ENCODE data around the gene SOX10.
A peak's percentile ranks its signal among the peaks of the same experiment; 100 is the strongest.

GRCh38 chr22:38032681-38033521, 48.5 kb upstream of the SOX10 start:
- TF ChIP-seq CTCF (IDR thresholded peaks at IDR 0.05) (no peak), ZNF263 (CRISPR knock-in tag; IDR thresholded peaks at IDR 0.05; ENCODE audit: low read depth) (no peak), CREB1 (CRISPR knock-in tag; IDR thresholded peaks at IDR 0.05) (no peak), NFE2L1 (CRISPR knock-in tag; IDR thresholded peaks at IDR 0.05) (no peak)
- TF ChIP-seq, protein P1, sequence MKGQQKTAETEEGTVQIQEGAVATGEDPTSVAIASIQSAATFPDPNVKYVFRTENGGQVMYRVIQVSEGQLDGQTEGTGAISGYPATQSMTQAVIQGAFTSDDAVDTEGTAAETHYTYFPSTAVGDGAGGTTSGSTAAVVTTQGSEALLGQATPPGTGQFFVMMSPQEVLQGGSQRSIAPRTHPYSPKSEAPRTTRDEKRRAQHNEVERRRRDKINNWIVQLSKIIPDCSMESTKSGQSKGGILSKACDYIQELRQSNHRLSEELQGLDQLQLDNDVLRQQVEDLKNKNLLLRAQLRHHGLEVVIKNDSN (CRISPR knock-in tag; IDR thresholded peaks at IDR 0.05) = no peak
- TF ChIP-seq, protein P2, sequence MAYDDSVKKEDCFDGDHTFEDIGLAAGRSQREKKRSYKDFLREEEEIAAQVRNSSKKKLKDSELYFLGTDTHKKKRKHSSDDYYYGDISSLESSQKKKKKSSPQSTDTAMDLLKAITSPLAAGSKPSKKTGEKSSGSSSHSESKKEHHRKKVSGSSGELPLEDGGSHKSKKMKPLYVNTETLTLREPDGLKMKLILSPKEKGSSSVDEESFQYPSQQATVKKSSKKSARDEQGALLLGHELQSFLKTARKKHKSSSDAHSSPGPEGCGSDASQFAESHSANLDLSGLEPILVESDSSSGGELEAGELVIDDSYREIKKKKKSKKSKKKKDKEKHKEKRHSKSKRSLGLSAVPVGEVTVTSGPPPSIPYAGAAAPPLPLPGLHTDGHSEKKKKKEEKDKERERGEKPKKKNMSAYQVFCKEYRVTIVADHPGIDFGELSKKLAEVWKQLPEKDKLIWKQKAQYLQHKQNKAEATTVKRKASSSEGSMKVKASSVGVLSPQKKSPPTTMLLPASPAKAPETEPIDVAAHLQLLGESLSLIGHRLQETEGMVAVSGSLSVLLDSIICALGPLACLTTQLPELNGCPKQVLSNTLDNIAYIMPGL (CRISPR knock-in tag; IDR thresholded peaks at IDR 0.05) = 0 out of 2 replicates have a peak, but pooled peaks have one; percentile 5
- TF ChIP-seq, protein P3, sequence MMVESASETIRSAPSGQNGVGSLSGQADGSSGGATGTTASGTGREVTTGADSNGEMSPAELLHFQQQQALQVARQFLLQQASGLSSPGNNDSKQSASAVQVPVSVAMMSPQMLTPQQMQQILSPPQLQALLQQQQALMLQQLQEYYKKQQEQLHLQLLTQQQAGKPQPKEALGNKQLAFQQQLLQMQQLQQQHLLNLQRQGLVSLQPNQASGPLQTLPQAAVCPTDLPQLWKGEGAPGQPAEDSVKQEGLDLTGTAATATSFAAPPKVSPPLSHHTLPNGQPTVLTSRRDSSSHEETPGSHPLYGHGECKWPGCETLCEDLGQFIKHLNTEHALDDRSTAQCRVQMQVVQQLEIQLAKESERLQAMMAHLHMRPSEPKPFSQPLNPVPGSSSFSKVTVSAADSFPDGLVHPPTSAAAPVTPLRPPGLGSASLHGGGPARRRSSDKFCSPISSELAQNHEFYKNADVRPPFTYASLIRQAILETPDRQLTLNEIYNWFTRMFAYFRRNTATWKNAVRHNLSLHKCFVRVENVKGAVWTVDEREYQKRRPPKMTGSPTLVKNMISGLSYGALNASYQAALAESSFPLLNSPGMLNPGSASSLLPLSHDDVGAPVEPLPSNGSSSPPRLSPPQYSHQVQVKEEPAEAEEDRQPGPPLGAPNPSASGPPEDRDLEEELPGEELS (CRISPR knock-in tag; IDR thresholded peaks at IDR 0.05) = no peak
- TF ChIP-seq, protein P4, sequence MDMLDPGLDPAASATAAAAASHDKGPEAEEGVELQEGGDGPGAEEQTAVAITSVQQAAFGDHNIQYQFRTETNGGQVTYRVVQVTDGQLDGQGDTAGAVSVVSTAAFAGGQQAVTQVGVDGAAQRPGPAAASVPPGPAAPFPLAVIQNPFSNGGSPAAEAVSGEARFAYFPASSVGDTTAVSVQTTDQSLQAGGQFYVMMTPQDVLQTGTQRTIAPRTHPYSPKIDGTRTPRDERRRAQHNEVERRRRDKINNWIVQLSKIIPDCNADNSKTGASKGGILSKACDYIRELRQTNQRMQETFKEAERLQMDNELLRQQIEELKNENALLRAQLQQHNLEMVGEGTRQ (CRISPR knock-in tag; IDR thresholded peaks at IDR 0.05) = no peak

All from WTC11 (cell line).